ENCODE data around the gene AGFG1. TPM values are rescaled to one million over a fixed set of nuclear protein-coding genes. Genes with fewer than 3 reads are reported as not detected.

The AGFG1 gene
- total RNA-seq, 4 donors from 2014 or later: 85.7 to 265 (median 186) TPM

DNA sequence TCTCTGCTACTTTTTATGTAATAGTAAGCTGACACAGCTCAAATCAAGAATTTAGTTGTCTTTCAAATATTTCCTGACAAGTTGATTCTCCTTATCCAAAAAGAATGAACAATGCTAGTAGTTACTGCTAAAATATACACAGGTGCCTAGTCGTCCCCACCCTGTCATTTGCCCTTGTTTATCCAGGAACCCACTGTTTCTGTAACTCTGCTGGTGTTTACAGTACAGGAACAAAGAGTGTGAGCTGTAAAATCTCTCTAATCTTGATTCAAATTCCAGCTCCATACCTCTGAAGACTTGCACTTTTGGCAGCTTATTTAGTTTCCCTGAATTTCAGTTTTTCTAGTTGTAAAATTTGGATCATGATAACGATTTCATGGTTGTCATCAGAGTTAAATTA lies 105.6 kb downstream of the AGFG1 start:
- ATAC-seq (ENCODE audit: low FRiP score) (no peak), DNase-seq (ENCODE audit: low spot score) (no peak)
- TF ChIP-seq, protein P1, sequence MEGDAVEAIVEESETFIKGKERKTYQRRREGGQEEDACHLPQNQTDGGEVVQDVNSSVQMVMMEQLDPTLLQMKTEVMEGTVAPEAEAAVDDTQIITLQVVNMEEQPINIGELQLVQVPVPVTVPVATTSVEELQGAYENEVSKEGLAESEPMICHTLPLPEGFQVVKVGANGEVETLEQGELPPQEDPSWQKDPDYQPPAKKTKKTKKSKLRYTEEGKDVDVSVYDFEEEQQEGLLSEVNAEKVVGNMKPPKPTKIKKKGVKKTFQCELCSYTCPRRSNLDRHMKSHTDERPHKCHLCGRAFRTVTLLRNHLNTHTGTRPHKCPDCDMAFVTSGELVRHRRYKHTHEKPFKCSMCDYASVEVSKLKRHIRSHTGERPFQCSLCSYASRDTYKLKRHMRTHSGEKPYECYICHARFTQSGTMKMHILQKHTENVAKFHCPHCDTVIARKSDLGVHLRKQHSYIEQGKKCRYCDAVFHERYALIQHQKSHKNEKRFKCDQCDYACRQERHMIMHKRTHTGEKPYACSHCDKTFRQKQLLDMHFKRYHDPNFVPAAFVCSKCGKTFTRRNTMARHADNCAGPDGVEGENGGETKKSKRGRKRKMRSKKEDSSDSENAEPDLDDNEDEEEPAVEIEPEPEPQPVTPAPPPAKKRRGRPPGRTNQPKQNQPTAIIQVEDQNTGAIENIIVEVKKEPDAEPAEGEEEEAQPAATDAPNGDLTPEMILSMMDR (IDR thresholded peaks at IDR 0.05): no peak

DNA sequence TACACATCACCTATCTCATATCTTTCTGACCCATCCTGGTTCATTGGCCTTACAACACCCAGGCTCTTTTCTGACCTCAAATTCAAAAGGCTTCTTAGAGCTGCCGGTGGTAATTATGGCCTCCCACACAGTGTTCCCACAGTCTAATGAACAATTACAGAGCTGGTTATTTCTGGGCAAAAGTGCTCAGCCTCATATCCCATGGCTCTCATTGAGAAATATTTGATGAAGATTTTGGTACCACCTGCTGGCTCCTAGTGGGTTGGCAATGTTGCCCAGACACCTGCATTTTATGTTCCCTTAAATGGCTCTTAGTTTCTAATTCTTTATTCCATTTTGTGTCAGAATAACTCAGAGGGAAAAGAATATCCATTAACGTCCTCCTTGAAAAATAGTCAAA lies 106.7 kb downstream of the AGFG1 start:
- DNase-seq (ENCODE audit: low spot score) (no peak), ATAC-seq (ENCODE audit: low FRiP score) (no peak)
- TF ChIP-seq, protein P1 (IDR thresholded peaks at IDR 0.05): no peak

DNA sequence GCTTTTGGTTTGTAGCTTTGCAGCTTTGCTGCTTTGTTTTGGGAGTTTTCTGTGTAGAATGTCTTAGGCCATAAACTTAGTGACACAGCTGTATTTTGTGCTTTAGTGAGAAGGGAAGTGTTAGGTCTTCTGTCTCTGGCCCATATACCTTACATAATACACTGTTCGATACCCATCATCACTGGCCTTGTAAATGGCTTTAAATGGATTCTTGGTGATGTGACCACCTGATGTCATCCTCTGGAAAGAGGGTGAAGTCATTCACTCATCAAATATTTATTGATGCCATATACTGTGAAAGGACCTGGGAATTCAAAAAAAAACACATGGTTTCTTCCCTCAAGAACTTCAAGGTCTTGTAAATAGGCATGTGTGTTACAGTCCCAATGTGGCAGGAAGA lies 107.8 kb downstream of the AGFG1 start:
- no peak for ATAC-seq (ENCODE audit: low FRiP score)
- TF ChIP-seq, protein P1 (IDR thresholded peaks at IDR 0.05): no peak
- DNase-seq (ENCODE audit: low spot score): no peak

DNA sequence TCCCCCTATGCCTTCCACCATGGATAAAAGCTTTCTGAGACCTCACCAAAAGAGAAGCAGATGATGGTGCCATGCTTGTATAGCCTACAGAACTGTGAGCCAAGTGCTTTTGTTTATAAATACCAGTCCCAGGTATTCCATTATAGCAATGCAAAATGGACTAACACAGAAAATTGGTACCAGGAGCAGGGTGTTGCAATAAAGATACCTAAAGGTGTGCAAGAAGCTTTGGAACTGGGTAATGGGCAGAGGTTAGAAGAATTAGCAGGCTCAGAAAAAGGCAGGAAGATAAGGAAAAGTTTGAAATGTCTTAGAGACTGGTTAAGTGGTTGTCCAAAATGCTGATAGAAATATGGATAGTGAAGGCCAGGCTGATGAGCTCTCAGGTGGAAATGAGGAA lies 110.4 kb downstream of the AGFG1 start:
- TF ChIP-seq, protein P1 (IDR thresholded peaks at IDR 0.05): no peak
- no peak for DNase-seq (ENCODE audit: low spot score)

DNA sequence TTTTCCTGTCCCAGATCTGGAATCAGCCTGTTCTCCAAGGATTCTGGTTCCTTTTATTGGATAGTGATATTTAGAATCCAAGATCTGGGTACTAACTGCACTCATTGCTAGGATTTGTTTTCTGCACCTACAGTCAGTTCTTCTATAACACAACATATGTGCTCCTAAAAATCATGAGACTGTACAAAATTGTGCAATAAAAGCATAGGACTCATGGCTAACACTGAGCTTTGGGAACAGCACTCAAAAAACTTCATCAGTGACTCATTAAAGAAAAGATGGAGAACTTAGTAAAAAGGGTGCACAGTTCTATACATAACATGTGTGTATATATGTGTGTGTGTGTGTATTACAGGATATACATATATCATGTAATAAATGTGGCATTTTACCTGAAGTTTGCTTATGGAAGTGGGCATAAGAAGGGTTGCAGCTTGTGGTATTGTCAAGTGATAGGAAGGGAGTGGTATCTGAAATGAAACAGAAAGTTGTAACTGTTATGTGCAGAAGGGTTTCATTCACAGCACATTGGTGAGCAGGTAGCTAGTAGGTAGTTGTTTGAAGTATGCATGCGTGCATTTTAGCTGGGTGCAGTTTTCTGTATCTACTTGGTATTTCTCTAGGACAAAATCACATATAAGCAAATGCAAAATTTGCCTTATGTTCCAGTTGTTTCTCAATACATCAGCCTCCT lies 120.9 kb downstream of the AGFG1 start:
- TF ChIP-seq, protein P1 (IDR thresholded peaks at IDR 0.05): no peak
- DNase-seq (ENCODE audit: low spot score) (no peak), ATAC-seq (ENCODE audit: low FRiP score) (no peak)

More for the DNA sequence above, 110.4 kb downstream of the AGFG1 start:
- no peak for ATAC-seq (ENCODE audit: low FRiP score)

DNA sequence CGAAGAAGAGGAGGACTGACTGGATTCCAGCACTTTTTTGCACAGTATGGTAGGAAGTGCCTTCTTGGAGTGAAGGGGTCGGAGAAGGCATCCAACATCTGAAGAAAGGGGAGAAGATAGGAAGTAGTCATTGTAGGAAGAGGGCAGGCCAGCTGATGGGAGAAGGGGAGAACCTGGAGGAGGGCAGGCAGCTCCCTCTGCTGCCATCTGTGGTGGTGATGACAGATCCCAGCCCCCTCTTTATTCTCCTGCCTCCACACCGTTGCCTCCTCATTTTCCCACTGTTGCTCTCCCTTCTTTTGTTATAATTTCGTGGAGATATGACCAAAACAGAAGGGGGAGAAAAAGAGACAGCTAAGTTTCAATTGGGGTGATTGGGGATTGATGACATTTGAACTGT lies 123.8 kb downstream of the AGFG1 start:
- ATAC-seq (ENCODE audit: low FRiP score): no peak
- TF ChIP-seq, protein P1 (IDR thresholded peaks at IDR 0.05): no peak
- DNase-seq (ENCODE audit: low spot score): no peak

DNA sequence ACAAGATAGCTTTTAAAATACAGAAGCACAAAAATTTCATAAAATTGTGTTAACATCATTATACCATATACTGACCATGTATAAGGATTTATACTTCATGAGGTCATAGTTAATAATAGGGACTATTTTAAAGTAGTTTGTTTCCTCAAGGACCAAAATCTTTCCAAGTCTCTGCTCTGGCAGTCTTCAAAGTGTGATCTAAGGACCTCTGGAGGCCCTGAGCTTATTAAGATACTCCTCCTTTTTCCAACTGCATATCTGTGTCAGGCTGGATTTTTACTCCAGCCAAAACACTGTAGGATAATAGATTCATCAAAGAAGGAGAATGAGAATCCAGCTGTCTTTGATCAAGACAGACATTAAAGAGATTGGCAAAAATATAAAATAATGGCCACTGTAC lies 125.1 kb downstream of the AGFG1 start:
- DNase-seq (ENCODE audit: low spot score): no peak
- TF ChIP-seq, protein P1 (IDR thresholded peaks at IDR 0.05): no peak
- no peak for ATAC-seq (ENCODE audit: low FRiP score)

Data from omental fat pad (tissue), 4 donors.